NT2/D1 (cell line): ENCODE measurements around the gene PCSK6.
A peak's percentile ranks its signal among the peaks of the same experiment; 100 is the strongest.

ENCODE experiments used
- DNase-seq: peaks from one replicate; pipeline ENCODE4 v3.0.0-alpha.2; 2011; ENCODE audit warnings: low read depth, low spot score
- H3K27me3 ChIP-seq: 2 replicates; pipeline ENCODE4 v1.6.0; 2011; ENCODE audit warnings: mild to moderate bottlenecking; ENCODE audit not compliant: insufficient read length, insufficient read depth
- H3K36me3 ChIP-seq: 2 replicates; pipeline ENCODE4 v1.6.1; 2011; ENCODE audit warnings: mild to moderate bottlenecking, low read length, mixed read lengths; ENCODE audit not compliant: insufficient read depth, insufficient read length
- H3K4me1 ChIP-seq: 2 replicates; pipeline ENCODE4 v1.5.1; 2011; ENCODE audit not compliant: insufficient read depth, insufficient read length
- H3K4me3 ChIP-seq: 2 replicates; pipeline ENCODE4 v1.5.1; 2011; ENCODE audit warnings: low read depth; ENCODE audit not compliant: insufficient read length
- H3K9ac ChIP-seq: 2 replicates; pipeline ENCODE4 v1.6.0; 2011; ENCODE audit warnings: low read depth; ENCODE audit not compliant: insufficient read length
- H3K9me3 ChIP-seq: 2 replicates; pipeline ENCODE4 v1.5.1; 2011; ENCODE audit warnings: mild to moderate bottlenecking, low read length; ENCODE audit not compliant: insufficient read depth
- SUZ12 ChIP-seq: IDR thresholded peaks from 2 replicates; pipeline ENCODE4 v1.6.1; 2011; ENCODE audit not compliant: insufficient read length, insufficient read depth; ENCODE audit errors: extremely low read depth
- YY1 ChIP-seq: IDR thresholded peaks from 2 replicates; pipeline ENCODE4 v1.6.1; 2011; ENCODE audit not compliant: insufficient read length, insufficient read depth
- ZNF274 ChIP-seq: IDR thresholded peaks from 2 replicates; pipeline ENCODE4 v1.6.1; 2011; ENCODE audit warnings: mild to moderate bottlenecking, low read depth, low read length

Gene PCSK6

GRCh38 chr15:101264911-101265641 lies 224.4 kb downstream of the PCSK6 start:
- TF ChIP-seq SUZ12 (no peak), YY1 (no peak), ZNF274 (no peak)
- DNase-seq, result no peak
- Histone ChIP-seq H3K9ac (no peak overlapping the region), H3K9me3 (no peaks in the 10 kb centered on the region), H3K27me3 (no peaks in the 10 kb centered on the region), H3K36me3 (peaks cover 21% of the 10 kb centered on the region), H3K4me3 (no peak overlapping the region), H3K4me1 (peaks cover 5% of the 10 kb centered on the region)

DNA sequence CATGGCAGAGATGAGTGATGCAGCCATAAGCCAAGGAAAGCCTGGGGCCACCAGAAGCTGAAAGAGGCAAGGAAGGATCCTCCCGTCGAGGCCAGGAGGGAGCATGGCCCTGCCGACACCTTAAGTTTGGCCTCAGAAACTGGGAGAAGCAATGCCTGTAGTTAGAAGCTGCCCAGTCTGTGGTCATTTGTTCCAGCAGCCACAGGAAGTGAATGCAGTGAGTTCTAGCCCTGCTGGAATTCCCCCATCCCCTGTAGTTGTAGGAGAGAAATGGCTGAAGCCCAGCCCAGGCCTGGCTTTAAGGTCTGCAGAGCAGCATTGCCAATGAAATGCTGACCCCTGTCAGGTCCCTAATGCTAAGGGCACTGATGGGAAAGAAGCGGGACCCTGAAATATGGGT lies 225.5 kb downstream of the PCSK6 start:
- H3K4me1 ChIP-seq, result peaks cover 5% of the 10 kb centered on the region
- H3K36me3 ChIP-seq, result peaks cover 10% of the 10 kb centered on the region
- H3K9me3 ChIP-seq, result no peaks in the 10 kb centered on the region
- H3K9ac ChIP-seq, result no peak overlapping the region
- H3K4me3 ChIP-seq, result no peak overlapping the region
- TF ChIP-seq ZNF274 (no peak), YY1 (no peak), SUZ12 (no peak)
- no peak for DNase-seq
- no peaks in the 10 kb centered on the region for H3K27me3 ChIP-seq

DNA sequence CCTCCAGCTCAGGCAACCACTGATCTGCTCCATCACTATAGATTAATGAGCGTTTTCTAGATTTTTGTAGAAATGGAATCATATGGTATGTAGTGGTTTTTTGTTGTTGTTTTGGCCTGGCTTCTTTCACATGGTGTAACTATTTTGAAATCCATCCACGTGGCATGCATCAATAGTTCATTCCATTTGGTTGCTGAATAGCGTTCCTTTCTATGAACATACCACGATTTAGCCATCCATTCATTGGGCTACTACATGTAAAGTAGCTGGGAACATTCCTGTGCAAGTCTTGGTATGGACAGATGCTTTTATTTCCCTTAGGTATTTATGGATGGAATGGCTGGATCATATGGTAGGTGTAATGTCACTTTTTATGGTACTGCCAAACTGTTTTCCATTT lies 227.0 kb downstream of the PCSK6 start:
- Histone ChIP-seq H3K9ac (no peak overlapping the region), H3K4me3 (no peak overlapping the region), H3K27me3 (no peaks in the 10 kb centered on the region), H3K36me3 (no peaks in the 10 kb centered on the region), H3K4me1 (peaks cover 5% of the 10 kb centered on the region), H3K9me3 (no peaks in the 10 kb centered on the region)
- no peak for DNase-seq
- TF ChIP-seq SUZ12 (no peak), ZNF274 (no peak), YY1 (no peak)

GRCh38 chr15:101258238-101259144 lies 231.0 kb downstream of the PCSK6 start:
- no peak for TF ChIP-seq ZNF274
- TF ChIP-seq SUZ12, result no peak
- no peak for TF ChIP-seq YY1

GRCh38 chr15:101256757-101257156 lies 232.8 kb downstream of the PCSK6 start:
- TF ChIP-seq YY1 (no peak), ZNF274 (no peak), SUZ12 (no peak)
- no peaks in the 10 kb centered on the region for H3K9me3 ChIP-seq

More at GRCh38 chr15:101258238-101259144, 231.0 kb downstream of the PCSK6 start:
- Histone ChIP-seq H3K4me3 (no peak overlapping the region), H3K27me3 (no peaks in the 10 kb centered on the region), H3K9ac (no peak overlapping the region), H3K36me3 (no peaks in the 10 kb centered on the region), H3K9me3 (no peaks in the 10 kb centered on the region), H3K4me1 (peaks cover 5% of the 10 kb centered on the region)
- peak; percentile 64 for DNase-seq

GRCh38 chr15:101255615-101256241 lies 233.8 kb downstream of the PCSK6 start:
- Histone ChIP-seq H3K9ac (no peak overlapping the region), H3K36me3 (peaks cover 2% of the 10 kb centered on the region), H3K27me3 (no peaks in the 10 kb centered on the region), H3K4me3 (no peak overlapping the region), H3K9me3 (no peaks in the 10 kb centered on the region), H3K4me1 (peaks cover 5% of the 10 kb centered on the region)
- TF ChIP-seq YY1, result no peak
- no peak for TF ChIP-seq SUZ12
- no peak for TF ChIP-seq ZNF274
- DNase-seq, result no peak

More at GRCh38 chr15:101256757-101257156, 232.8 kb downstream of the PCSK6 start:
- no peaks in the 10 kb centered on the region for H3K27me3 ChIP-seq
- H3K4me3 ChIP-seq, result no peak overlapping the region
- no peak overlapping the region for H3K9ac ChIP-seq
- DNase-seq, result no peak
- H3K4me1 ChIP-seq, result peaks cover 5% of the 10 kb centered on the region
- H3K36me3 ChIP-seq, result no peaks in the 10 kb centered on the region

- Histone ChIP-seq H3K9ac (no peak overlapping the region), H3K4me3 (no peak overlapping the region), H3K4me1 (peaks cover 5% of the 10 kb centered on the region), H3K36me3 (peaks cover 6% of the 10 kb centered on the region), H3K9me3 (no peaks in the 10 kb centered on the region), H3K27me3 (no peaks in the 10 kb centered on the region)
- DNase-seq, result no peak
- no peak for TF ChIP-seq SUZ12
- TF ChIP-seq YY1, result no peak
- TF ChIP-seq ZNF274, result no peak
These were observed 234.5 kb downstream of the PCSK6 start for GRCh38 chr15:101255051-101255395.
